ELF-1 (cell line): Measurements from ENCODE around the gene CYP2A6.
A peak's percentile ranks its signal among the peaks of the same experiment; 100 is the strongest.
"Not testable (repeated sequence)": the region's sequence is repeated elsewhere in the genome, so short reads cannot be mapped to it uniquely, and the experiment has no call there.

ENCODE experiments used
- DNase-seq: peaks from one replicate; pipeline ENCODE4 v3.0.0-alpha.2; 2016; ENCODE audit warnings: low read depth, low spot score

Gene CYP2A6

GRCh38 chr19:40850277-40850676, at the start of gene CYP2A6:
Gene CYP2A6 (minus strand): TSS chr19:40850447. CDS start chr19:40850426, 21 bp downstream.
- DNase-seq, result not testable (repeated sequence)

GRCh38 chr19:40899964-40900363, 49.7 kb upstream of the CYP2A6 start:
- not testable (repeated sequence) for DNase-seq

- not testable (repeated sequence) for DNase-seq
Measured at GRCh38 chr19:40896843-40897789, 46.9 kb upstream of the CYP2A6 start.

- DNase-seq, result no peak
Measured at GRCh38 chr19:40896418-40896796, 46.2 kb upstream of the CYP2A6 start.

GRCh38 chr19:40893112-40893511, 42.9 kb upstream of the CYP2A6 start:
- DNase-seq, result no peak

GRCh38 chr19:40889366-40889765, 39.1 kb upstream of the CYP2A6 start:
- DNase-seq, result no peak

- no peak for DNase-seq
Measured at GRCh38 chr19:40888191-40888590, 37.9 kb upstream of the CYP2A6 start.

- DNase-seq, result not testable (repeated sequence)
Measured at GRCh38 chr19:40884187-40884931, 34.1 kb upstream of the CYP2A6 start.

GRCh38 chr19:40882062-40882461, 31.8 kb upstream of the CYP2A6 start, which contains the start of gene CYP2A7:
Gene CYP2A7 (minus strand): TSS chr19:40882231. CDS start chr19:40882210, 21 bp downstream.
- DNase-seq, result not testable (repeated sequence)

GRCh38 chr19:40879349-40879748, 29.1 kb upstream of the CYP2A6 start:
- DNase-seq, result not testable (repeated sequence)

- peak; percentile 24 for DNase-seq
Measured at GRCh38 chr19:40875526-40875951, 25.3 kb upstream of the CYP2A6 start.

GRCh38 chr19:40874874-40875273, 24.6 kb upstream of the CYP2A6 start:
- not testable (repeated sequence) for DNase-seq

GRCh38 chr19:40873873-40874272, 23.6 kb upstream of the CYP2A6 start:
- not testable (repeated sequence) for DNase-seq

- DNase-seq, result no peak
Measured at GRCh38 chr19:40872209-40872608, 22.0 kb upstream of the CYP2A6 start.

- no peak for DNase-seq
Measured at GRCh38 chr19:40867701-40868100, 17.5 kb upstream of the CYP2A6 start.

- DNase-seq, result not testable (repeated sequence)
Measured at GRCh38 chr19:40864739-40865496, 14.7 kb upstream of the CYP2A6 start.

GRCh38 chr19:40862785-40863184, 12.5 kb upstream of the CYP2A6 start:
- DNase-seq, result peak; percentile 2

GRCh38 chr19:40862333-40862732, 12.1 kb upstream of the CYP2A6 start:
- DNase-seq, result no peak

- no peak for DNase-seq
Measured at GRCh38 chr19:40858109-40858508, 7.9 kb upstream of the CYP2A6 start.

- not testable (repeated sequence) for DNase-seq
Measured at GRCh38 chr19:40852467-40853152, 2.4 kb upstream of the CYP2A6 start.

- not testable (repeated sequence) for DNase-seq
Measured at GRCh38 chr19:40846722-40847121, 3.5 kb downstream of the CYP2A6 start.
